Activated CD4-positive, alpha-beta T cell treated with anti-CD3 and anti-CD28 coated beads, Interleukin-2, amount 10 ng/mL, durations not matched to agents 24 days and 14 days (primary cell): ENCODE results near the gene FAM120B. TPM values are rescaled to one million over a fixed set of nuclear protein-coding genes. Genes with fewer than 3 reads are reported as not detected.
"Not testable (repeated sequence)": the region's sequence is repeated elsewhere in the genome, so short reads cannot be mapped to it uniquely, and the experiment has no call there.

ENCODE experiments used
- DNase-seq: peaks from one replicate; pipeline ENCODE4 v3.0.0; 2022
- H3K27ac Mint-ChIP-seq: one replicate; pipeline ENCODE4 v1.8.0; 2022; ENCODE audit warnings: mild to moderate bottlenecking, mixed read lengths
- H3K27me3 Mint-ChIP-seq: one replicate; pipeline ENCODE4 v1.8.0; 2022; ENCODE audit warnings: mixed read lengths
- H3K36me3 Mint-ChIP-seq: one replicate; pipeline ENCODE4 v1.8.0; 2022; ENCODE audit warnings: low read depth, mild to moderate bottlenecking, mixed read lengths
- H3K4me1 Mint-ChIP-seq: one replicate; pipeline ENCODE4 v1.8.0; 2021; ENCODE audit warnings: mixed read lengths
- H3K4me3 Mint-ChIP-seq: one replicate; pipeline ENCODE4 v1.8.0; 2022; ENCODE audit warnings: mild to moderate bottlenecking, moderate library complexity, mixed read lengths
- H3K9me3 Mint-ChIP-seq: one replicate; pipeline ENCODE4 v1.8.0; 2021; ENCODE audit warnings: mixed read lengths
- intact Hi-C: fragments of 100-400 bp; cut with micrococcal nuclease; formaldehyde crosslinking; loops from one replicate; pipeline ENCODE4 v1.15.1; 2023
- total RNA-seq: library from RNA; stranded (reverse); gene quantifications from 2 replicates; pipeline ENCODE4 v1.2.3, GENCODE V29; 2022

FAM120B gene
- total RNA-seq, 1 donor from 2014 or later: 19.3 TPM

GRCh38 chr6:170393033-170393432, 86.5 kb downstream of the FAM120B start:
- no peak overlapping the region for H3K27ac Mint-ChIP-seq
- no peaks in the 10 kb centered on the region for H3K27me3 Mint-ChIP-seq
- DNase-seq: no peak
- peaks cover 3% of the 10 kb centered on the region for H3K9me3 Mint-ChIP-seq
- intact Hi-C loops: no loop called here
- peaks cover 5% of the 10 kb centered on the region for H3K4me1 Mint-ChIP-seq
- H3K4me3 Mint-ChIP-seq: no peak overlapping the region
- peaks cover 45% of the 10 kb centered on the region for H3K36me3 Mint-ChIP-seq

- no peaks in the 10 kb centered on the region for H3K27me3 Mint-ChIP-seq
- DNase-seq: peak; percentile 60
- H3K9me3 Mint-ChIP-seq: peaks cover 3% of the 10 kb centered on the region
- peak overlapping the region; percentile 81 for H3K27ac Mint-ChIP-seq
- H3K36me3 Mint-ChIP-seq: peaks cover 46% of the 10 kb centered on the region
- no peak overlapping the region for H3K4me3 Mint-ChIP-seq
- H3K4me1 Mint-ChIP-seq: peaks cover 5% of the 10 kb centered on the region
- intact Hi-C loops: no loop called here
These were observed 87.3 kb downstream of the FAM120B start for GRCh38 chr6:170393807-170394399.

- Mint-ChIP-seq H3K4me3 (no peak overlapping the region), H3K27ac (no peak overlapping the region), H3K27me3 (no peaks in the 10 kb centered on the region), H3K4me1 (peaks cover 5% of the 10 kb centered on the region), H3K36me3 (peaks cover 42% of the 10 kb centered on the region), H3K9me3 (peaks cover 3% of the 10 kb centered on the region)
- intact Hi-C loops: no loop called here
- DNase-seq: no peak
These were observed 88.4 kb downstream of the FAM120B start for GRCh38 chr6:170394980-170395379.

- DNase-seq, H3K27ac Mint-ChIP-seq, H3K4me1 Mint-ChIP-seq, intact Hi-C loops, H3K9me3 Mint-ChIP-seq, H3K4me3 Mint-ChIP-seq, H3K27me3 Mint-ChIP-seq: not testable (repeated sequence)
- H3K36me3 Mint-ChIP-seq: peaks cover 33% of the 10 kb centered on the region
These were observed 92.3 kb downstream of the FAM120B start for GRCh38 chr6:170398743-170399369.

GRCh38 chr6:170399955-170400558, 93.5 kb downstream of the FAM120B start:
- H3K27me3 Mint-ChIP-seq, H3K4me3 Mint-ChIP-seq, H3K27ac Mint-ChIP-seq, intact Hi-C loops, H3K9me3 Mint-ChIP-seq, H3K4me1 Mint-ChIP-seq, DNase-seq: not testable (repeated sequence)
- peaks cover 30% of the 10 kb centered on the region for H3K36me3 Mint-ChIP-seq

- peaks cover 35% of the 10 kb centered on the region for H3K36me3 Mint-ChIP-seq
- intact Hi-C loops: no loop called here
- no peak for DNase-seq
- H3K27me3 Mint-ChIP-seq: no peaks in the 10 kb centered on the region
- no peaks in the 10 kb centered on the region for H3K4me1 Mint-ChIP-seq
- H3K27ac Mint-ChIP-seq: no peak overlapping the region
- no peaks in the 10 kb centered on the region for H3K9me3 Mint-ChIP-seq
- H3K4me3 Mint-ChIP-seq: no peak overlapping the region
These were observed 95.9 kb downstream of the FAM120B start for GRCh38 chr6:170402318-170403040.

- no peaks in the 10 kb centered on the region for H3K9me3 Mint-ChIP-seq
- no peak for DNase-seq
- H3K36me3 Mint-ChIP-seq: peaks cover 33% of the 10 kb centered on the region
- no peak overlapping the region for H3K27ac Mint-ChIP-seq
- intact Hi-C loops: no loop called here
- no peak overlapping the region for H3K4me3 Mint-ChIP-seq
- H3K4me1 Mint-ChIP-seq: no peaks in the 10 kb centered on the region
- H3K27me3 Mint-ChIP-seq: no peaks in the 10 kb centered on the region
These were observed 96.9 kb downstream of the FAM120B start for GRCh38 chr6:170403451-170403850.

GRCh38 chr6:170404036-170404435, 97.5 kb downstream of the FAM120B start:
- Mint-ChIP-seq H3K9me3 (no peaks in the 10 kb centered on the region), H3K27me3 (no peaks in the 10 kb centered on the region), H3K27ac (no peak overlapping the region), H3K4me3 (no peak overlapping the region), H3K36me3 (peaks cover 31% of the 10 kb centered on the region), H3K4me1 (no peaks in the 10 kb centered on the region)
- intact Hi-C loops: no loop called here
- DNase-seq: no peak

GRCh38 chr6:170404697-170405096, 98.1 kb downstream of the FAM120B start:
- no peaks in the 10 kb centered on the region for H3K9me3 Mint-ChIP-seq
- H3K36me3 Mint-ChIP-seq: peaks cover 31% of the 10 kb centered on the region
- no peaks in the 10 kb centered on the region for H3K4me1 Mint-ChIP-seq
- no peaks in the 10 kb centered on the region for H3K27me3 Mint-ChIP-seq
- no peak overlapping the region for H3K4me3 Mint-ChIP-seq
- DNase-seq: no peak
- intact Hi-C loops: no loop called here
- H3K27ac Mint-ChIP-seq: no peak overlapping the region

GRCh38 chr6:170405311-170405975, 98.9 kb downstream of the FAM120B start:
- Mint-ChIP-seq H3K27ac (no peak overlapping the region), H3K27me3 (peaks cover 2% of the 10 kb centered on the region), H3K4me3 (no peak overlapping the region), H3K36me3 (peaks cover 30% of the 10 kb centered on the region), H3K4me1 (no peaks in the 10 kb centered on the region), H3K9me3 (no peaks in the 10 kb centered on the region)
- intact Hi-C loops: no loop called here
- no peak for DNase-seq

- H3K27me3 Mint-ChIP-seq: peaks cover 12% of the 10 kb centered on the region
- no peak for DNase-seq
- H3K9me3 Mint-ChIP-seq: no peaks in the 10 kb centered on the region
- no peak overlapping the region for H3K4me3 Mint-ChIP-seq
- no peak overlapping the region for H3K27ac Mint-ChIP-seq
- H3K36me3 Mint-ChIP-seq: peaks cover 24% of the 10 kb centered on the region
- intact Hi-C loops: no loop called here
- H3K4me1 Mint-ChIP-seq: no peaks in the 10 kb centered on the region
These were observed 100.6 kb downstream of the FAM120B start for GRCh38 chr6:170407200-170407599.

GRCh38 chr6:170407932-170408331, 101.4 kb downstream of the FAM120B start:
- Mint-ChIP-seq H3K27ac (no peak overlapping the region), H3K4me3 (no peak overlapping the region), H3K36me3 (peaks cover 24% of the 10 kb centered on the region), H3K4me1 (no peaks in the 10 kb centered on the region), H3K27me3 (peaks cover 18% of the 10 kb centered on the region), H3K9me3 (no peaks in the 10 kb centered on the region)
- no peak for DNase-seq
- intact Hi-C loops: no loop called here

- H3K9me3 Mint-ChIP-seq, H3K27ac Mint-ChIP-seq, DNase-seq, H3K4me1 Mint-ChIP-seq, intact Hi-C loops, H3K4me3 Mint-ChIP-seq: not testable (repeated sequence)
- H3K36me3 Mint-ChIP-seq: peaks cover 21% of the 10 kb centered on the region
- peaks cover 21% of the 10 kb centered on the region for H3K27me3 Mint-ChIP-seq
These were observed 103.2 kb downstream of the FAM120B start for GRCh38 chr6:170409746-170410145.

GRCh38 chr6:170410241-170410640, 103.7 kb downstream of the FAM120B start:
- no peaks in the 10 kb centered on the region for H3K4me1 Mint-ChIP-seq
- H3K4me3 Mint-ChIP-seq: no peak overlapping the region
- H3K27ac Mint-ChIP-seq: no peak overlapping the region
- H3K36me3 Mint-ChIP-seq: peaks cover 16% of the 10 kb centered on the region
- peaks cover 24% of the 10 kb centered on the region for H3K27me3 Mint-ChIP-seq
- intact Hi-C loops: no loop called here
- DNase-seq: no peak
- H3K9me3 Mint-ChIP-seq: no peaks in the 10 kb centered on the region
